Choroid plexus epithelial cell (primary cell): ENCODE results near the gene SOX8.

ENCODE experiments used
- DNase-seq: peaks from one replicate; pipeline ENCODE4 v3.0.0-alpha.2; 2010; ENCODE audit warnings: low read depth
- H3K4me3 ChIP-seq: 2 replicates; pipeline ENCODE4 v1.5.1; 2011; ENCODE audit warnings: low read depth, mild to moderate bottlenecking, control low read depth, low read length, moderate library complexity
- TF ChIP-seq, protein P1 (sequence below): conservative IDR thresholded peaks from 2 replicates; pipeline ENCODE4 v1.5.1; 2011; ENCODE audit warnings: low read depth, mild to moderate bottlenecking, control low read depth, inconsistent platforms, low read length, moderate library complexity

SOX8 gene

DNA sequence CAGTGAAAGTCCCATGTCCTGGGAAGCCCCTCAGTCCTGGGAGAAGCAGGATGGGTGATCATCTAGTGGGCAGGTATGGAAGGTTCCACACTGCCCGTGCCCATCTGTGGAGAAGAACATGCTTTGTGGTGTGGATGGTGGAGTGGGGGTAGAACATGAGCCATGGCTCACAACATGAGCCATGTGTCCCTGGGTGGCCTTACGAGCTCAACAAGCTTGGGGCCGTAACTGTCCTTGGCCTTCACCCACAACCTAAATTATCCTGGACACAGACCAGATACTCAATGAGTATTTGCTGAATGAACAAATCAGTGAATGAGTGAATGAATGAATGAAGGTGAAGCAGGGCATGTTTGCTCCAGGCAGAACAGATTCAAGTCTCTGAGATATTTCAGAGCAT, 13.5 kb downstream of the SOX8 start:
- no peak overlapping the region for H3K4me3 ChIP-seq
- peak; percentile 62 for DNase-seq
- TF ChIP-seq, protein P1, sequence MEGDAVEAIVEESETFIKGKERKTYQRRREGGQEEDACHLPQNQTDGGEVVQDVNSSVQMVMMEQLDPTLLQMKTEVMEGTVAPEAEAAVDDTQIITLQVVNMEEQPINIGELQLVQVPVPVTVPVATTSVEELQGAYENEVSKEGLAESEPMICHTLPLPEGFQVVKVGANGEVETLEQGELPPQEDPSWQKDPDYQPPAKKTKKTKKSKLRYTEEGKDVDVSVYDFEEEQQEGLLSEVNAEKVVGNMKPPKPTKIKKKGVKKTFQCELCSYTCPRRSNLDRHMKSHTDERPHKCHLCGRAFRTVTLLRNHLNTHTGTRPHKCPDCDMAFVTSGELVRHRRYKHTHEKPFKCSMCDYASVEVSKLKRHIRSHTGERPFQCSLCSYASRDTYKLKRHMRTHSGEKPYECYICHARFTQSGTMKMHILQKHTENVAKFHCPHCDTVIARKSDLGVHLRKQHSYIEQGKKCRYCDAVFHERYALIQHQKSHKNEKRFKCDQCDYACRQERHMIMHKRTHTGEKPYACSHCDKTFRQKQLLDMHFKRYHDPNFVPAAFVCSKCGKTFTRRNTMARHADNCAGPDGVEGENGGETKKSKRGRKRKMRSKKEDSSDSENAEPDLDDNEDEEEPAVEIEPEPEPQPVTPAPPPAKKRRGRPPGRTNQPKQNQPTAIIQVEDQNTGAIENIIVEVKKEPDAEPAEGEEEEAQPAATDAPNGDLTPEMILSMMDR: no peak

DNA sequence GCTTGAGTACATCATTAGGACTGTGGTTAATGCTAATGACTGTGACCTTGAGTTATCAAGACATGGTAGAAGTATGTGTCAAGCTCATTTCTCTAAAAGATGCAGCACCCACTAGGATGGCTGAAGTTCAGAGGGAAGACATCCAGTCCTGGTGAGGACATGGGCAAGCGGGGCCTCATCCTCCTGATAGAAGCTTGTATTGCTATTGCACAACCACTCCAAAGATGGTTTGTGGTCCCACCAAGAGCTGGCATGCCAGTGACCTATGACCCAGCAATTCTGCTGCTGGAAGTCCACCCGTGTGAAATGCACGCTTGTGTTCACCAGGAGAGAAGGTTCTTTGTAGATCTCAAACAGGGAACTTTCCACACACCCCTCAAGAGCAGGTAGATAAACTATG, 14.2 kb downstream of the SOX8 start:
- TF ChIP-seq, protein P1: no peak
- H3K4me3 ChIP-seq: no peak overlapping the region
- DNase-seq: no peak

DNA sequence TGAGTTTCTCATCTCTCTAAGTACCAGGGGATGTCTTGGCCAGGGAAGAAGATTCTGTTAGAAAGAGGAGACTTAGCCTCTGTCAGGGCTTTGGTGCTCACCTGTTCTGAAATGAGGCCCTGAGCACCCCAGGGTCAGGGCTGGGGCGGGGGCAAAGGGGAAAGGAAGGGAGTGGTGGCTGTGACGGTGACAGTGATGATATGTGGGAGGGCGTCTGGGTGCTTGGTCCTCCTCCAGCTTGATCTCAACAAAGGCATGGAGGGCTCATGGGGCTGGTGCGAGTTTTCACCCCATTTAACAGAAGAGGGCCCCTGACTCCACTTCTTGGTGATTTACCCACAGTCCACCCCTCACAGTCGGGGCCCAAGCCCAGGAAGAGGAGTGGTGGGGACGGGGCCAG, 15.1 kb downstream of the SOX8 start:
- DNase-seq: no peak
- TF ChIP-seq, protein P1: no peak
- H3K4me3 ChIP-seq: no peak overlapping the region

DNA sequence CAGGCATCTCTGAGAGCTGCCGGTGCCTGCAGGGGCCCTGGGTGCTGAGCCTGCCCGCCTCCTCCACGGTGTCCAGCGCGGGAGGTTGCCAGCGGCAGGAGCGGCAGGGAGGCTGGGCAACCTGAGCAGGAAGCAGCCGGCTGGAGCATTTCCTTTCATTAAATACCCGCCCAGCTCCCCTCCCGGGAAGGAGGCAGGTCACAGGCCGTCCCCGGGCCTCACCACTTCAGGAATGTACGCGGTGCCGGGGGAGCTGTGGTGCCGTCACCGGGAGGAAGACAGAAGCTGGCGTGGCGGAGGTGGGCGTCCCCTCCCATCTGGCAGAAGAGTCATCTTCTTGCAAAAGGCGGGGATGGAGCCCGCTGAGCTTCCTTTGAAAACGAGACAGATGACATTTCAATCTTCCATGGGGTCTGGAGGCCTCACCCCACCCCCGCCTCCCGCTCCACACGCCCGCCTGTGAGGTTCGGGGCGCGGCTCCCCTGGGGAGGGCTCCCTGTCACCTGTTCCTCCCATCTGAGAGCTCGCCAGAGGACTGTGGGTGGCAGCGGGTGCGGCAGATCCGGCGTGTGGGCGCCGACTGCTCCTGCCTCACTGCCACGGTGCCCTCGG, 16.0 kb downstream of the SOX8 start:
- DNase-seq: peak; percentile 43
- TF ChIP-seq, protein P1: no peak
- H3K4me3 ChIP-seq: no peak overlapping the region

DNA sequence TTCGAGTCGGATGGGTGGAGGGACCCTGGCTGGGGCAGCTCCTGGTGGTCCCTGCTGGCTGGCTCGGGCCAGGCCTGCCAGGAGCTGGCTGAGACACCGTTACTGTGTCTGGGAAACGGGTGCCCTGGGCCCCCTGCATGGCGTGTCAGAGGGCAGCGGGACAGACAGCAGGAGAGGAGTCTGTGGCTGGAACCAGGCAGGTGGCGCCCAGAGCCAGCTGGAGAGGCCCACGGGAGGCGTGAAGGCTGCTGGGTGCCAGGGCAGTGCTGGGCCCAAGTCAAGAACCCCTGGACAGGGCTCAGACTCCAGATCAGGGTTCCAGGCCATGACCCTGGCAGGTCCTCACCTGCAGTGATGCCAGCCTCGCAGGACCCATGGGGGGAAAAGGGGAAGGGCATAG, 16.6 kb downstream of the SOX8 start:
- no peak for DNase-seq
- H3K4me3 ChIP-seq: no peak overlapping the region
- TF ChIP-seq, protein P1: no peak

DNA sequence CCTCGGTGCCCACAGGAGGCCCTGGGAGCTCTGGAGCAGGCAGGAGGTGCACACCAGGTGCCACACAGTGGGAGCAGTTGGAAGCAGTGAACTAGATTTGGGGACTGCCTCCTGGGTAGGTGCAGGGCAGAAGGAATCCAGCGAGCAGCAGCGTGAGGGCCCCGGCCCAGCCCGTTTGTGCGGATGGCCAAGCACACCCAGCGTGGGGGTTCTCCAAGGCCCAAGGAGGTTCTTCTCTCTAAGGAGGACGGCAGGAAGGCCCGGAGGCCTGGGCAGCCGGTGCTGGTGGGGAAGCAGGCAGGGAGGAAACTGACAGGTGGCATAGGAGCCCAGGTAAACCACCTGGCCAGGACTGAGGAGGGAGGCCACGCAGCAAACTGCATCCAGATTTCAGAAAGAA, 17.0 kb downstream of the SOX8 start:
- no peak for DNase-seq
- no peak overlapping the region for H3K4me3 ChIP-seq
- TF ChIP-seq, protein P1: no peak

DNA sequence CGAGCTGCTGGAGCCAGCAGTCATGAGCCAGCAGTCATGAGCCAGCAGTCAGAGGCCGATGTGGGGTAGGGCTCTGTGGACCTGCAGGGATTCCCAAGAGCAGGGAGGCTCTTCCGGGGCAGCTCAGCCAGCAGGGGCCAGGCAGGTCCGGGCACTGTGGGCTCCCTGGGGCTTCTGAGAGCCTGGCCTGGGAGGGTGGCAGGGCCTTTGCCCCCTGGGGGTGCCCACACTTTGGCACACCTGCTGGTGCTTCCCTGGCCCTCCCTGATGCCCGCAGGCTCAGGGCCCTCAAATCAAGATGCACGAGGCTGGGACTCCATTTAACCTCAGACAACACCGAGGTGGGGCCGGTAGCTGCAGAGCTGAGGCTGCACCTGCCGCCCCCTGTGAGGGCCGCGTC, 18.1 kb downstream of the SOX8 start:
- H3K4me3 ChIP-seq: no peak overlapping the region
- no peak for DNase-seq

More for the DNA sequence above, 18.1 kb downstream of the SOX8 start:
- TF ChIP-seq, protein P1: no peak
